Ramos (cell line): ENCODE data around the gene CABLES1.

ENCODE experiments used
- in situ Hi-C: fragments of 300-500 bp; cut with MboI; formaldehyde crosslinking; loops from one replicate; pipeline ENCODE4 v1.14.3; 2022; ENCODE audit warnings: low sequenced_read_pairs; ENCODE audit not compliant: unreplicated experiment

The CABLES1 gene

GRCh38 chr18:23209031-23209430 lies 73.7 kb downstream of the CABLES1 start:
- in situ Hi-C loops = no loop called here

- in situ Hi-C loops = no loop called here
These were observed 74.5 kb downstream of the CABLES1 start for GRCh38 chr18:23209796-23210195.

- in situ Hi-C loops = no loop called here
These were observed 75.2 kb downstream of the CABLES1 start for GRCh38 chr18:23210526-23210925.

- in situ Hi-C loops = no loop called here
These were observed 75.9 kb downstream of the CABLES1 start for GRCh38 chr18:23211146-23211545.

- in situ Hi-C loops = no loop called here
These were observed 76.9 kb downstream of the CABLES1 start for GRCh38 chr18:23212161-23212560.

- in situ Hi-C loops = no loop called here
These were observed 77.9 kb downstream of the CABLES1 start for GRCh38 chr18:23213200-23213599.

- in situ Hi-C loops = no loop called here
These were observed 82.5 kb downstream of the CABLES1 start for GRCh38 chr18:23217781-23218180.

- in situ Hi-C loops = no loop called here
These were observed 85.1 kb downstream of the CABLES1 start for GRCh38 chr18:23220355-23220754.

- in situ Hi-C loops = no loop called here
These were observed 88.4 kb downstream of the CABLES1 start for GRCh38 chr18:23223641-23224040.

- in situ Hi-C loops = loop anchor here (25.0 kb wide), 3 partner anchors 262 to 787 kb away; partner anchors contain the start of gene TTC39C
These were observed 90.2 kb downstream of the CABLES1 start for GRCh38 chr18:23225503-23225902.

- in situ Hi-C loops = loop anchor here (25.0 kb wide), 3 partner anchors 261 to 786 kb away; partner anchors contain the start of gene TTC39C
These were observed 91.1 kb downstream of the CABLES1 start for GRCh38 chr18:23226391-23226790.

- in situ Hi-C loops = loop anchor here (25.0 kb wide), 3 partner anchors 260 to 785 kb away; partner anchors contain the start of gene TTC39C
These were observed 91.8 kb downstream of the CABLES1 start for GRCh38 chr18:23226930-23227725.

GRCh38 chr18:23227726-23228070 lies 92.4 kb downstream of the CABLES1 start:
- in situ Hi-C loops = loop anchor here (25.0 kb wide), 3 partner anchors 260 to 785 kb away; partner anchors contain the start of gene TTC39C

GRCh38 chr18:23228102-23229061 lies 93.1 kb downstream of the CABLES1 start:
- in situ Hi-C loops = loop anchor here (25.0 kb wide), 3 partner anchors 259 to 784 kb away; partner anchors contain the start of gene TTC39C

GRCh38 chr18:23229472-23229871 lies 94.2 kb downstream of the CABLES1 start:
- in situ Hi-C loops = loop anchor here (25.0 kb wide), 3 partner anchors 258 to 783 kb away; partner anchors contain the start of gene TTC39C

GRCh38 chr18:23230686-23231085 lies 95.4 kb downstream of the CABLES1 start:
- in situ Hi-C loops = loop anchor here (25.0 kb wide), 3 partner anchors 257 to 782 kb away; partner anchors contain the start of gene TTC39C

- in situ Hi-C loops = loop anchor here (25.0 kb wide), 3 partner anchors 256 to 781 kb away; partner anchors contain the start of gene TTC39C
These were observed 96.2 kb downstream of the CABLES1 start for GRCh38 chr18:23231340-23232021.

- in situ Hi-C loops = loop anchor here (25.0 kb wide), 3 partner anchors 255 to 780 kb away; partner anchors contain the start of gene TTC39C
These were observed 97.0 kb downstream of the CABLES1 start for GRCh38 chr18:23232331-23232730.

GRCh38 chr18:23234619-23235018 lies 99.3 kb downstream of the CABLES1 start:
- in situ Hi-C loops = loop anchor here (5.0 to 25.0 kb wide), 4 partner anchors 102 to 778 kb away; partner anchors contain the start of gene TTC39C

GRCh38 chr18:23235336-23235735 lies 100.1 kb downstream of the CABLES1 start:
- in situ Hi-C loops = loop anchor here (5.0 to 25.0 kb wide), 4 partner anchors 103 to 777 kb away; partner anchors contain the start of gene TTC39C
